Measurements from ENCODE around the gene CDC14C. TPM values are rescaled to one million over a fixed set of nuclear protein-coding genes. Genes with fewer than 3 reads are reported as not detected.

Gene CDC14C
- total RNA-seq, 4 donors from 2014 or later, result not detected

- TF ChIP-seq, protein P1, sequence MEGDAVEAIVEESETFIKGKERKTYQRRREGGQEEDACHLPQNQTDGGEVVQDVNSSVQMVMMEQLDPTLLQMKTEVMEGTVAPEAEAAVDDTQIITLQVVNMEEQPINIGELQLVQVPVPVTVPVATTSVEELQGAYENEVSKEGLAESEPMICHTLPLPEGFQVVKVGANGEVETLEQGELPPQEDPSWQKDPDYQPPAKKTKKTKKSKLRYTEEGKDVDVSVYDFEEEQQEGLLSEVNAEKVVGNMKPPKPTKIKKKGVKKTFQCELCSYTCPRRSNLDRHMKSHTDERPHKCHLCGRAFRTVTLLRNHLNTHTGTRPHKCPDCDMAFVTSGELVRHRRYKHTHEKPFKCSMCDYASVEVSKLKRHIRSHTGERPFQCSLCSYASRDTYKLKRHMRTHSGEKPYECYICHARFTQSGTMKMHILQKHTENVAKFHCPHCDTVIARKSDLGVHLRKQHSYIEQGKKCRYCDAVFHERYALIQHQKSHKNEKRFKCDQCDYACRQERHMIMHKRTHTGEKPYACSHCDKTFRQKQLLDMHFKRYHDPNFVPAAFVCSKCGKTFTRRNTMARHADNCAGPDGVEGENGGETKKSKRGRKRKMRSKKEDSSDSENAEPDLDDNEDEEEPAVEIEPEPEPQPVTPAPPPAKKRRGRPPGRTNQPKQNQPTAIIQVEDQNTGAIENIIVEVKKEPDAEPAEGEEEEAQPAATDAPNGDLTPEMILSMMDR (IDR thresholded peaks at IDR 0.05; ENCODE audit: low read depth), result no peak
Measured at GRCh38 chr7:48943279-48943990, 19.1 kb downstream of the CDC14C start.

DNA sequence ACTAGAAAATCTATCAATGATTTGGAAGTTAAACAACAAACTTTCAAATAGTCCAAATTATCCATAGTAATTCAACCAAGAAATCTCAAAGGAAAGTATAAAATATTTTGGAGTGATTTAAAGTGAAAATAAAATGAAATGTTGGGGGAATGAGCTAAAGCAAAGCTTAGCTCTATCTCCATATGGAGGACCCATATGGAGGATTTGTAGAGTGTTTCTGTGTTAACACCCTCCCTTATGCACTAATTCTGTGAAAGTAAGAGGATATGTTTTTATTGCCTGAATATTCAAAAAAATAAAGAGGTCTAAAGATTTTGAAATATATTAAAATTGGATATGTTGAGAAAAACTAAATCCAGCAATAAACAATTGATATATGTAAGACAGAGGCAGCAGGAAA, 31.6 kb downstream of the CDC14C start:
- TF ChIP-seq, protein P1 (IDR thresholded peaks at IDR 0.05; ENCODE audit: low read depth), result no peak

DNA sequence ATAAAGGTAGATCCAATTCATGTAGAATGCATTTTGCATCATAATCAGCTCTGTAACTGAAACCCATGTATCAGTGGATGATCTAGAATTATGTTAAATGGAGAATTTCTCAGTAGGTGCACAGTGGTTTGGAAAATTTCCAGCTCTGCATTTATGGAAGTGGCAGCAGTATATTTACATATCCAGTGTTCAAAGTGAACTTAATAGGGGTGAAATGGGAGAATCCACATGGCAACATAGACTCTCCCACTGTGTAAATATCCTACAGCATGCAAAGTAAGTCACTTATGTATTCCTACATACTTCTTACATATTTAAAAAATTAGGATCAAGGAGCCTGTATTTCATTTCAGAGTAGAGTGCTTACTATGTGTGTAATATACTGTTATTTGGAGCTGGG, 35.3 kb downstream of the CDC14C start:
- TF ChIP-seq, protein P1 (IDR thresholded peaks at IDR 0.05; ENCODE audit: low read depth), result no peak

GRCh38 chr7:48962821-48963505, 38.6 kb downstream of the CDC14C start:
- TF ChIP-seq, protein P1 (IDR thresholded peaks at IDR 0.05; ENCODE audit: low read depth), result no peak

- TF ChIP-seq, protein P1 (IDR thresholded peaks at IDR 0.05; ENCODE audit: low read depth), result no peak
Measured at GRCh38 chr7:48964074-48964473, 39.7 kb downstream of the CDC14C start.

DNA sequence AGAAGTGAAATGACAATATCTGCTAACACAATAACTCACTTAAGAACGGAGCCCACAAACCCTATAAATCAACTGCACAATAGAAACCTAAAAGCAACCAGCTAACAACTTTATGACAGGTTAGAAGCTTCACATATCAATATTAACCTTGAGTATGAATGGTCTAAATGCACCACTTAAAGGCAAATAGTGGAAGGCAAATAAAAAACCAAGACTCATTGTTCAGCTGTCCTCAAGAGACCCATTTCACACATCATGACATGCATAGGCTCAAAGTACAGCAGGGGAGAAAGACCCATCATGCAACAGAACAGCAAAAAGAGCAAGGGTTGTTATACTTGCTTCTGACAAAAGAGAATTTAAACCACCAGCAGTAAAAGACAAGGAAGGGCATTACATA, 46.8 kb downstream of the CDC14C start:
- TF ChIP-seq, protein P1 (IDR thresholded peaks at IDR 0.05; ENCODE audit: low read depth), result no peak

DNA sequence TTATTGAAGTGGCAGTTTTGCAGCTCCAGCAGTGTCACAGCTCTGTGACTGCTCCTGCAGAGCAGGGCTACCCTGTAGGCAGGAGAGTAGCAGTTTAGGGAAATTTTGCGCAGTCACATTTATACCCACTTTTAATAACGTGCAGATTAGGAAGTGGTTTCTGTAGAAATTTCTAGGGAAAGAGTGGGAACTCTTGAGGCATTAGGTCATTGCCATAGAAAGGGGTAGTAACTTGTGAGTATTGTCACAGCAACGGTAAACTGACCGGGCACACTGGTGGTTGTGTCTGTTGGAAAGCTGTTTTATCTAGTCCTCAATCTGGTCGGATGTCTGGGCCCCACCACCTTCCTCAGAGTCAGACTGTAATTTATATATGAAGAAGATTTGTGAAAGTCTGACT, 51.9 kb downstream of the CDC14C start:
- TF ChIP-seq, protein P1 (IDR thresholded peaks at IDR 0.05; ENCODE audit: low read depth), result no peak

Data from subcutaneous adipose tissue (tissue), 4 donors.